Endodermal cell (in vitro differentiated cells): Measurements from ENCODE around the gene WASF2. TPM values are rescaled to one million over a fixed set of nuclear protein-coding genes. Genes with fewer than 3 reads are reported as not detected.

ENCODE experiments used
- DNase-seq: peaks from one replicate; pipeline ENCODE4 v3.0.0-alpha.2; 2017
- H3K27ac ChIP-seq: 2 replicates; pipeline ENCODE4 v1.5.1; 2013; ENCODE audit warnings: mild to moderate bottlenecking, low read depth, low read length, moderate library complexity
- H3K27me3 ChIP-seq: 2 replicates; pipeline ENCODE4 v1.6.1; 2013; ENCODE audit warnings: mild to moderate bottlenecking, low read length, moderate library complexity; ENCODE audit not compliant: insufficient read depth, control insufficient read depth, poor library complexity, severe bottlenecking
- H3K36me3 ChIP-seq: 2 replicates; pipeline ENCODE4 v1.7.0; 2013; ENCODE audit warnings: mild to moderate bottlenecking, low read length, moderate library complexity; ENCODE audit not compliant: control insufficient read depth, insufficient read depth
- H3K4me1 ChIP-seq: one replicate; pipeline ENCODE4 v1.7.0; 2013; ENCODE audit warnings: low read length; ENCODE audit not compliant: control insufficient read depth, insufficient read depth
- H3K4me3 ChIP-seq: 2 replicates; pipeline ENCODE4 v1.5.1; 2013; ENCODE audit warnings: mild to moderate bottlenecking, low read length, moderate library complexity
- H3K9ac ChIP-seq: 2 replicates; pipeline ENCODE4 v1.6.1; 2013; ENCODE audit warnings: mild to moderate bottlenecking, low read length, moderate library complexity; ENCODE audit not compliant: poor library complexity, severe bottlenecking; ENCODE audit errors: extremely low read depth
- H3K9me3 ChIP-seq: 2 replicates; pipeline ENCODE4 v1.6.1; 2013; ENCODE audit warnings: mild to moderate bottlenecking, low read length, moderate library complexity; ENCODE audit not compliant: control insufficient read depth
- H3K27ac Mint-ChIP-seq: 2 replicates; pipeline ENCODE4 v1.8.0; 2020; ENCODE audit warnings: mixed read lengths
- H3K27me3 Mint-ChIP-seq: 2 replicates; pipeline ENCODE4 v1.8.0; 2021; ENCODE audit warnings: mild to moderate bottlenecking, mixed read lengths; ENCODE audit not compliant: insufficient read depth
- H3K36me3 Mint-ChIP-seq: 2 replicates; pipeline ENCODE4 v1.8.0; 2020; ENCODE audit warnings: low read depth, mixed read lengths
- H3K4me1 Mint-ChIP-seq: 2 replicates; pipeline ENCODE4 v1.8.0; 2020; ENCODE audit warnings: mixed read lengths
- H3K4me3 Mint-ChIP-seq: 2 replicates; pipeline ENCODE4 v1.8.0; 2020; ENCODE audit warnings: mild to moderate bottlenecking, moderate library complexity, mixed read lengths
- H3K9me3 Mint-ChIP-seq: 2 replicates; pipeline ENCODE4 v1.8.0; 2020; ENCODE audit warnings: mild to moderate bottlenecking, mixed read lengths
- CTCF ChIP-seq: fragments of 200-600 bp; sonication (generic); conservative IDR thresholded peaks from 2 replicates; pipeline ENCODE4 v1.5.0; 2021; ENCODE audit warnings: antibody characterized with exemption, mild to moderate bottlenecking
- whole genome bisulfite sequencing, 2 experiments: methylation state at CpG; one replicate each; pipeline versions ENCODE4 v1.1.5 to v1.1.7; 2013; ENCODE audit warnings: missing lambda C conversion rate in 2 of 2, mixed read lengths in 1 of 2; ENCODE audit not compliant: insufficient coverage in 1 of 2, insufficient read length in 1 of 2; 5-methylcytosine and 5-hydroxymethylcytosine counted together
- total RNA-seq, 2 donors: library from RNA; stranded (reverse); fragmentation: NEBNext Ultra II Directional in 1 of 2; extraction: Animal tissue kit (Norgen Biotek cat#: 25700) in 1 of 2; gene quantifications; 2 replicates in 1 of 2; 3 replicates in 1 of 2; pipeline ENCODE4 v1.2.1, GENCODE V29; 2021

The WASF2 gene
- total RNA-seq, 2 donors from 2014 or later = 90.0 to 98.8 TPM

GRCh38 chr1:27454610-27455009, 35.4 kb downstream of the WASF2 start:
- Histone ChIP-seq H3K9me3 (no peaks in the 10 kb centered on the region), H3K4me1 (no peaks in the 10 kb centered on the region), H3K4me3 (no peak overlapping the region), H3K9ac (no peak overlapping the region), H3K27ac (no peak overlapping the region), H3K27me3 (no peaks in the 10 kb centered on the region), H3K36me3 (peaks cover 8% of the 10 kb centered on the region)
- Mint-ChIP-seq H3K4me3 (no peak overlapping the region), H3K4me1 (peaks cover 10% of the 10 kb centered on the region), H3K27me3 (no peaks in the 10 kb centered on the region), H3K9me3 (no peaks in the 10 kb centered on the region), H3K36me3 (peaks cover 19% of the 10 kb centered on the region), H3K27ac (no peak overlapping the region)
- no peak for DNase-seq
- WGBS, 2 experiments = 94% methylated on average over 3 of the region's 4 CpGs; no CpG with 5 or more reads in 1 of the 2 experiments
- no peak for TF ChIP-seq CTCF

GRCh38 chr1:27451343-27451742, 38.6 kb downstream of the WASF2 start:
- H3K36me3 Mint-ChIP-seq = peaks cover 26% of the 10 kb centered on the region
- no peak overlapping the region for H3K9ac ChIP-seq
- H3K4me1 Mint-ChIP-seq = peaks cover 12% of the 10 kb centered on the region
- H3K27me3 Mint-ChIP-seq = no peaks in the 10 kb centered on the region
- H3K4me3 Mint-ChIP-seq = no peak overlapping the region
- H3K27ac Mint-ChIP-seq = no peak overlapping the region
- no peaks in the 10 kb centered on the region for H3K9me3 Mint-ChIP-seq
- DNase-seq = no peak
- H3K4me1 ChIP-seq = no peaks in the 10 kb centered on the region
- TF ChIP-seq CTCF = no peak
- H3K36me3 ChIP-seq = peaks cover 8% of the 10 kb centered on the region
- H3K27ac ChIP-seq = no peak overlapping the region
- no peaks in the 10 kb centered on the region for H3K9me3 ChIP-seq
- no peak overlapping the region for H3K4me3 ChIP-seq
- H3K27me3 ChIP-seq = no peaks in the 10 kb centered on the region
- WGBS, 2 experiments = 50 to 87% methylated on average over 1 of the region's 1 CpG

- 90 to 95% methylated on average over 5 to 9 of the region's 9 CpGs for WGBS, 2 experiments
- H3K36me3 Mint-ChIP-seq = peaks cover 16% of the 10 kb centered on the region
- H3K4me3 Mint-ChIP-seq = no peak overlapping the region
- Histone ChIP-seq H3K4me1 (no peaks in the 10 kb centered on the region), H3K36me3 (no peaks in the 10 kb centered on the region), H3K27ac (no peak overlapping the region), H3K27me3 (no peaks in the 10 kb centered on the region), H3K9ac (no peak overlapping the region), H3K9me3 (no peaks in the 10 kb centered on the region), H3K4me3 (no peak overlapping the region)
- H3K27ac Mint-ChIP-seq = no peak overlapping the region
- peaks cover 12% of the 10 kb centered on the region for H3K4me1 Mint-ChIP-seq
- no peaks in the 10 kb centered on the region for H3K27me3 Mint-ChIP-seq
- no peak for DNase-seq
- TF ChIP-seq CTCF = no peak
- H3K9me3 Mint-ChIP-seq = no peaks in the 10 kb centered on the region
Measured at GRCh38 chr1:27448982-27449381, 41.0 kb downstream of the WASF2 start.
